ENCODE results near the gene MAP2K5. TPM values are rescaled to one million over a fixed set of nuclear protein-coding genes. Genes with fewer than 3 reads are reported as not detected.
A peak's percentile ranks its signal among the peaks of the same experiment; 100 is the strongest.

The MAP2K5 gene
- 3.6 and 3.8 TPM in 2 replicates for total RNA-seq (2014; rRNA removed; shearing (Covaris generic))

DNA sequence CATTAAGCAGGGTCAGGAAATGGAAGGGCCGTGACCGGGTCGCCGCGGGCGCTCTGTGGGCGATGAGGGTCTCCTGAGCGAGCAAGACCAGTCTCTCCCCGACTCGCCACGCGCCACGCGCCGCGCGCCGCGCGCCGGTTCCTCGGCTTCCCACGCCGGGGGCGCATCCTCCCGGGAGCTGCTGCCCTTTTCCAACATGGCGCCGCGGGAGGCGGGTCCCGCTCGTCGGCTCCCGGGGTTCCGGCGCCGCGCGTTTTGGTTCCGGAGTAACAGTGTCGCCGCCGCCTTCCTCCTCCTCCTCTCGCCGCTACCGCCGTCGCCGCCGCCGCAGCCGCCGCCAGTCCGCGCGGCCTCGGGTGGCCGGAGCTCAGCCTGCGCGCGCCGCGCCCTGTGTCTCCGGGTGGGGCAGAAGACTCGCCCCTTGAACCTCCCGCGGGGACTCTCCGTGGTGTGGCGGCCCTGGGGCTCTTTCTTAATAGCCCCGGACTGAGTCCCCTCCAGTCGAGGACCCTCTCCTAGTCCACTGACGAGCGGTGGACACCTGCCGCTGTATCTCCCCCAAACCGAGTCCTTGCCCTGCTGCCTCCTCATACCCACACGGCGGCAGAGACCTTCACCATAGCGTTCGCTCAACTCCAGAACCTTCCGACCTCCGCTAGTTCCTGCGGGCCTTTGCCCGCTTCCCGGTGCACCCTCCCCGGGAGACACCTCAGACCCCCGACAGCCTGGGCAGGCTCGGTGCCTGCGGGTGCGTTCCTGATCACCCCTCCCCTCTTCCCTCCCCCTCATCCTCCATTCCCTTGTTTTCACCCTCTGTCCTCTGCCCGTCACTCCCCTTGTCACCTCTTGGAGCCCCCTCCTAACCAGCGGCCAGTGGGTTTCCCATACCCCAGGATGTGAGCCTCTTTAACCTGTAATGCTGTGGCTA, at the start of gene MAP2K5:
MAP2K5 (plus strand) TSS at position 284 of the 928 bp plus-strand sequence; CDS start at position 917, 633 bp downstream.
- peak; percentile 75 for DNase-seq (ENCODE audit: low spot score)

DNA sequence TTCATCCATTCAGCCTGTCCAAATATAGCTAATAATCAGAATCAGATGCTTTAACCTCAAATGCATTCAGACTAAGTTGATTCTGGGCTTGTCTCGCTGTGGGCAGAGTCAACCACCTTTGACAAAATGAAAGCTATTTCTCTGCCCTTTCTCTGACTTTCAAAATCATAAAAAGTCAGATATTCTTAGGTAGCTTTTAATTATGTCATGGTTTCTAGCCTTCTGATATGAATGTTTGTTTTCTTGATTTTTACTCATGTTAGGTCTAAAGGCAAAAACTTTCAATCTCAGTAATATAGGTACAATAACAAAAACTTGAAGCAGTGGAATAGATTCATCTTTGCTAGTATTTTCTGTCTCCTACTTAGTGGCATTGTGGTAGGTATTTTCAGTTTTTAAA, 46.9 kb upstream of the MAP2K5 start:
- no peak for DNase-seq (ENCODE audit: low spot score)

DNA sequence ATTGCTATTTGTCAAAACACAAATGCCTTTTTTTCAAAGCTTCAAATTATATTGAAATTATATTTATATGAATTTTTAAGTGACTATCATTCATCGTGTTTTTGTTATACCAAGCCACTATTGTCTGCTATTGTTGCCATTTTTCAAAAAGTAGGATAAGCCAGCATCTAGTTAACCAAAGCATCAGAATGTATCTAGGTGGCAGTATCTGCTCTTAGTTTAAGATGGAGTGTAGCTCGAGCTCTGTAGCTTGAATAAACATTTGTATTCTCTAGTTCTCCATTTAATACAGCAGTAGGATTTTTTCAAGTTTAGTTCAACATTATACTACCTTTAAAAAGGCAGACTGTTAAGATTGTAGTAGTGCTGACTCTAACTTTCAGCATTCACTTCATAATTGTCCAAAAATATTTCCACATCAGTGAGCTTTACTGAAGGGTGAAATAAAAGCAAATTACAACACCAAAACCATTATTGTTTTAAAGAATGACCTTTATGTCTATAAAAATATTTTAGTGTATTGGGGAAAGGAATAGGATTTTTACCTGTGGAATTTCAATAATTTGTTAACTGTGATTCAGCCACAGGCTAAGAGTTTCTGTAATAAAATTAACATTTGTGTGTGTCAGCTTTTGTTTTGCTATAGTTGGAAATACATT, 41.2 kb upstream of the MAP2K5 start:
- DNase-seq (ENCODE audit: low spot score), result peak; percentile 35

DNA sequence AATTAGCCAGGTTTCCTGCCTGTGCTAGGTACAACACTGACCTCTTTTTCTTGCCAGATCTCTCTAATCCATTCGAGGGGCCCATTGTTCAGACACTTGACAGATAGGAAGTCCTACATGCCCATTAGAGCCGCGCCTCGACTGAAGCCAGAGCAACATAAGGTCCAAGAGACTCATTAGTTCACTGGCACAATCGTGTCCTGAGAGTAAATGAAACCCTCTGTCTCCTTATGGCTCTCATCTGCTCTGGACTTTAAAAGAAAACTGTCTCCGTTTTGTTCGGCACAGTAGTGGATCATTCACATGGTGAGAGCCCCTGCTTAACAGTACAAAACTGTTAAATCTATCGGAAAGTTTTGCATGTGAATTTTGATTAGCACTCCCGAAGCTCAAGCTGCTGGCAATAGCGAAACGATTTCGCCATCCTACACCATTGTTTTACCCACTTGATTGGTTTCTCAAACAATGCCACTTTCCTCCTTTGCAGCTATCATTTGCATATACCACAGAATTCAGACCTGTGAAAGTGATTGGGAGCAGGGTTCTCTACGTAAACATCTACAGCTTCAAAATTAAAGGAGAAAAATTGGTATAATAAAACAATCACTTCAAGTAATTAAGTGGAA, 40.6 kb upstream of the MAP2K5 start:
- no peak for DNase-seq (ENCODE audit: low spot score)

DNA sequence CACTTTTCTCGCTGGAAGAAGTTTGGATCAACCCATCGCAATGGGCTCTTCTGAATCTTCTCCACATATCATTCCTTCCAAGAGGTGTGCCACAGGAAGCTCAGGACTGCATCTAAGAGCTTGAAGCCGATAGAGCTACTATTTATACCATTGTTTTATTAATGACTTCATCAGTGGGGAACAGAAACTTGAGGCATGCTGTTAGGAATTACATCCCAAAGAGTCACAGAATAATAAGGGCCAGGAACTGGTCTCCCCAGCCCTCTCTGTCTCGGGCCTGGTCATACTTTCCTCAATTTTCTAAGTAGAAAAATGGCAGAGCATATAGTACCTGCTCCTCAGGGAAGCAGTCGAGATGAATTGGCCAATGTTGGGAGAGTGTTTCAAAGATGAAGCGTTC, 38.4 kb upstream of the MAP2K5 start:
- no peak for DNase-seq (ENCODE audit: low spot score)

DNA sequence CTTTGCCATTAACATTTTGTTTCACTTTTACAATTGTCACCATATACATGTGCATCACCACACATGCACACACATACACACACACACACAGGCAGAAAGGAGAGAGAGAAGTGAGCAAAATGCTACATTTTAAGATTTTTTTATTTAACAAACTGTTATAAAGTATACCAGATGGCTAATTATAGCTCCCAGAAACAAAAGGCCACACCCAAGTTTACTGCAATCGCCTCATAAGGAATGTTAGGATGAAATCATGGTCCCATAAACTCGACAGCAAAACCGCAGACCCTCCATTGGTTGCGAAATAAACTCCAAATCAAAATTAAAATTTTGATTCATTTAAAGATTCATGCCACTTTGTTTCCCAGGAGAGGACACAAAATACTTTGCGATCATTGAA, 37.7 kb upstream of the MAP2K5 start:
- DNase-seq (ENCODE audit: low spot score), result no peak

DNA sequence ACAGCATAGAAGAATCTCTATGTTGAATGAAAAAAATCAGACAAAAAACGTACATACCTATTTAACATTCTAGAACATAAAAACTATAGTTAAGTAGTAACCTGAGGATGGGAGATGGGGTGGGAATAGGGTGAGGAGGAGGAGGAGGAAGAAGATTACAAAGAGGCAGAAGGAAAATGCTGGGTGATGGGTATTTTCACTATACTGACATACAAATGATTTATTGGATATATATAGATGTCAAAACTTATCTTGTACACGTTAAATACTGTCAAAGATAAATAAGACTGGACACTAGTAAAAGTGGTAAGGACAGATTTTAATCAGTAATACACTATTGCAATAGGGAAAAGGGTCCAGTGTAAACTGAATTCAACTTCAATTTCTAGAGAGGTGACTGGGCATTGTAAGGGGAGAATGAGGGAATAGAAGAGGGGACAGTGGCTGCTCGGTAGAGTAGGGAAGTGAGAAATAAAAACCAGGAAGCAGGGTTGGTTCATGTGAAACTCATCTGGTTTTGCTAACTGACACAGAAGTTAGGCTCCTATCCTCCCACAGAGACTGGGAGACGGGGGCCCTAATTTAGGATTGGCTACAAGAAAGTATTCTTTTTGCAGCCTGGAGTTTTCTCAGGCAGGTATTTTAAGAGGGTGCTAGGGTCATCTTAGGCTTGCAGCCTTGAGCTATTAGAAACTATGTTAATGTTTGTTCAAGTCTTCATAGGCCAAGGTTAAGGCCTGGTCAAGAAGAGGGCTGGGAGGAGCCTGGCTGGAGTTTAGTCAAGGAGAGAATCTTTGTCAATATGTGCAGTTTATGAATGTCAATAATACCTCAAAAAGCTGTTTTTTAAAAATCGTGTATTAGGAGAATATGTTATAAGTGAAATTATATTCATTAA, 36.6 kb upstream of the MAP2K5 start:
- no peak for DNase-seq (ENCODE audit: low spot score)

DNA sequence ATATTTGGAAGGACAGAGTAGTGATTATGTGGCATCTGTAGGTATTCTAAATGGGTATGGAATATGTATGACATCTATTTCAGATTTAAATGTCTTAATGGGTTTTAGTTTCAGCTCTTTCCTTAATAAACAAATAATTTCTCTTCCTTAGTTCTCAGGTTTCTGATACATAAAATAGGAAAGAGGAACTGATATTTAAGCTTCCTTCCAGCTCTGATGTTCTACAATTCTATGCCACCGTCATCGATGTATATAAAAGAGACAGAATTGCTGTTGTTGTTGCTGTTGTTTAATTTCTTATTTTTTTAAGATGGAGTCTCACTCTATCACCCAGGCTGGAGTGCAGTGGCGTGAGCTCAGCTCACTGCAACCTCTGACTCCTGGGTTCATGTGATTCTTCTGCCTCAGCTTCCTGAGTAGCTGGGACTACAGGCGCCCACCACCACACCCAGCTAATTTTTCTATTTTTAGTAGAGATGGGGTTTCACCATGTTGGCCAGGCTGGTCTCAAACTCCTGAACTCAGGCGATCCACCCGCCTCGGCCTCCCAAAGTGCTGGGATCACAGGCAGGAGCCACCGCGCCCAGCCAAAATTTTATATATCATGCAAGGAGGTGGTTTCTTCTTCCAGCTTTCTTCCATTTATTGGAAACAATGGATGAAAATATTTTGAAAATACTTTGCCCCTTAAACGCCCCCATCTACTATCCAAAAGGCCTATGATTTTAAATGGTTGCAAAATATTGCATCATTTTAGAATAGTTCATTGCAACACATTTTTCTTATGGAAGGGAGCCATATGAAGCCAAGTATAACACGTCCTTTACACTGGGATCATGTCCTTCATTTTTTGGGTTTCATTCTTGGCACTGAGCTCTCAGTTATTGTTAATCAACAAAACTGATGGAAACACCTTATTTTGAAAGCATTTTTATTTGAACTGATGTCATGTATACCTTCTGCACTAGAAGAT, 35.4 kb upstream of the MAP2K5 start:
- no peak for DNase-seq (ENCODE audit: low spot score)

DNA sequence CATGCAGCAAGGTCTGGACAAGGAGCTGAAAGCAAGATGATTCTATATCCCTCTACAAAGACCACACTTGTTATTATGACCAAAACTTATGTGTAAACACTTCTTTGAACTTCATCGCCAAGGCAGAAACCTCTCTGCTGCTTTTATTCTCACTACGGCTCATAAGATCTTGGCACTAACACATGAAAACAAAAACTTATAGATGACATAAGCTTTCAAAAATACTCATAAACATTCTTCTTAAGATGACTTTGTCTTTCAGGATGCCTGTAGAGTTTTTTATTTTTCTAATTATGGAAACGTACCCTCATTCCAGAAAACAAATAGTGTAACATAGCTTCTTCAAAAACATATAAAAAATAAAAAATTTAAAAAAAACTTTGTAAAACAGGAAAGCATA, 34.1 kb upstream of the MAP2K5 start:
- DNase-seq (ENCODE audit: low spot score), result no peak

DNA sequence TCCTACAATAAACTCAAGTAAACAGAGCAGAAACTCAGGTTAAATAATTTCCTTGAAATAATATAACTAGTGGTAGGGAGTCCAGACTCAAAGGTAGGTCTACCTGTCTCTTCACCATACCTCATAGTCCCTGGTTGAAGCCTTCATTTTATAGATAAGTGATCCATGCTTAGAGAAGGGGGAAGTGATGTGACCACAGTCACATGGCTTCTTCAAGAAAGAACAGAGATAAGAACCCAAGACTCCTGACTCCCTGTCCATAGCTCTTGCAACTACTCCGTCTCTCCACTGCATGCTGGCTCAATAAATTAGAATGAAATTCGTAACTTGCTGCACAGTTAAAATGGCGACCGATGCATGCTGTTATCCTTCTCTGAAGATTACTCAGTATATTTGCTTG, 32.6 kb upstream of the MAP2K5 start:
- no peak for DNase-seq (ENCODE audit: low spot score)

DNA sequence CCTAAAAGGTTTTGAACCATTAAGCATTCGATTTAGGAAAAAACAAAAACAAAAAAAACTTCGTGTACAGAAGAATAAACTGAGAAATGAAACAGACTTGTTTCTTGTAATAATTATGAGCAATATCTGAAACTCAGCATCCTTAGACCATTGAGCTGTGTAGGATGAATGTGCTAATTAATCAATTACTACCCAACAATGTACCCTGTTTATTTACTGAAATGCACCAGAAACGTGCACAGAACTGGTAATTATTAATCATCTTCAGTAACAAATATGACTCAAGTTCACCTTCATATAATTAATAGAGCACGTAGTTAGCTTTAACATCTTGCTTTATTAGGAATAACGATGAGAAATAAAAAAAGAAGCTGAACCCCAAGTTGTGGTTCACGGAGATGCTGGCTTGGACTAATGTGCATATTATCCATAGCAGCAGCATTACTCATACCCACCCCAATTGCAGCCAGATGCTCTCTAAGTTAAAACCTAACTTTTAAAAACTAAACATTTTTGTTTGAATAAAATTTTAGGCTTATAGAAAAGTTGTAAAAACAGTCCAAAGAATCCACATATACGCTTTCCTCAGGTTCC, 31.8 kb upstream of the MAP2K5 start:
- DNase-seq (ENCODE audit: low spot score), result no peak

DNA sequence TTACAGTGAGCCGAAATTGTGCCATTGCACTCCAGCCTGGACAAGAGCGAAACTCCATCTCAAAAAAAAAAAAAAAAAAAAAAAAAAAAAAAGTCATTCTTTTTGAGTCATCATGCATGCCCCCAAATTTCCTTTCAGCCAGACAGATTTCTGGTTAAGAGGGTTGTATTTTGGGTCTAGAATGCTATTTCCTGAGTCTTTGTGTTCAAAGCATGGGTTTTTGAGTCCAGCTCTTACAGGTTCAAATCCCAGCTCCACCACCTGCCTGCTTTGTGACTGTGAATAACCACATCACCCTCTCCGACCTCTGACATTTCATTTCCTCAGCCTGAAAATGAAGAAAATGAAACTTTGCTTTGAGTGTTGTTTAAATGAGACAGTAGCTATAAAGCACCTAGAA, 30.9 kb upstream of the MAP2K5 start:
- DNase-seq (ENCODE audit: low spot score), result no peak

DNA sequence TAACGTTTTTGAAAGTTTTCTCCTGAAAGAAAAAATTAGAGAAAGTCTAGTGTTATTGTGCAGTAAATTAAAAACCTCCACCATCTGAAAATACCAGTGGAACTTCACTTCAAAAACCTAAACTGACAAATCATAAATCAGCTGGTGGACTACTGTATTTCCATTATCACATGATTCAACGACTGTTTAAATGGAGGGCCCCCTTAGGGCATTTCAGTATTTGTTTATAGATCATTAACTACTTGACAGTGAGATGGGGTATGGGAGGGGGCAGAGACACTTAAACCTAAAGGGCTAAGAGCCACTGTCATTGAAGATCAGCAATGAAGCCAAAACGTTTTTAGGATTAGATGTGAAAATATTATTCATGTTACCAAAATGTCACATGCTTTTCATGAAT, 30.4 kb upstream of the MAP2K5 start:
- DNase-seq (ENCODE audit: low spot score), result no peak

DNA sequence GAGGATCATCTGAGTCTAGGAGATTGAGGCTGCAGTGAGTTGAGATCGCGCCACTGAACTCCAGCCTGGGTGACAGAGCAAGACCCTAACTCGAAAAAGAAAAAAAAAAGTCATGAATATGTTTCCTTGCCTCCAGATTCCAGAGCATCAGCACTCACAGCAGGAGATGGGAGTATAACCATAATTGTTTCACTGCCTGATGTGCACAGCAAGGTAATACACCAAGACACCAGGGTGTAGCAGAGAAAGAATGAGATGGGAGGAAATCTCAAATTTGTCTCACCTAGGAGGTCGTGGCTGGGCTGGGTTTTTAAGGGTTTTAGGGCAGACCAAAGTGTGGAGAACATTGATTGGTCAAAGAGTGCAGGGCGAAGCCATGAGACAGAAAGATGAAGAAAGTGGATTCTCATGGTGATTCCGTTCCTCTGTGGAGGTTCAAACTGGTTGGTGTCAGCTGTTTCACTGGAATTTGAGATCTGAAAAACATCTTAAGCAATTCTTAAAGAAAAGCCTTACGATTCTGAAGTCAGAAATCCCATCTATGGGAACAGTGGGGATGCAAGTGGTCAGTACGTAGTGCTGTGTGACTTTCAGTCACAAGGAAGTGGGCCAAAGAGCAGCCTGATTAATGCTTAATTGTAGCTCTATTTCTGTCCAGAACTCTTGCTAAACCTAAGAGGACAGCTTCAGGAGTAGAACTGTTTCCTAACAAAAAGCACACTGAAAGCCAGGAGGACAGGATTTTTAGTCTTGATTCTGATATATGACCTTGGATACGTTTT, 29.4 kb upstream of the MAP2K5 start:
- DNase-seq (ENCODE audit: low spot score), result no peak

DNA sequence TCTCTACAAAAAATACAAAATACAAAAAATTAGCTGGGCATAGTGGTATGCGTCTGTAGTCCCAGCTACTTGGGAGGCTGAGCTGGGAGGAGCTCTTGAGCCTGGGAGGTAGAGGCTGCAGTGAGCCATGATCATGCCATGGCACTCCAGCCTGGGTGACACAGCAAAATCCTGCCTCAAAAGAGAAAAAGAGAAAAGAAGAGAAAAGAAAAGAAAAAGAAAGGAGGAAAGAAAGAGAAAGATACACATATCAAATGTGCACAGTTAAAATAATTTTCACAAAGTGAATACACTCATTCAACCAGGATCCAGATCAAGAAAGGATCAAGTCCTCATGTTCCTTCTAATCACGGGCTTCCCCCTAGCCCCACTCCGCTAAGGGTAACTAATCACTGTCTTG, 27.4 kb upstream of the MAP2K5 start:
- DNase-seq (ENCODE audit: low spot score), result no peak

DNA sequence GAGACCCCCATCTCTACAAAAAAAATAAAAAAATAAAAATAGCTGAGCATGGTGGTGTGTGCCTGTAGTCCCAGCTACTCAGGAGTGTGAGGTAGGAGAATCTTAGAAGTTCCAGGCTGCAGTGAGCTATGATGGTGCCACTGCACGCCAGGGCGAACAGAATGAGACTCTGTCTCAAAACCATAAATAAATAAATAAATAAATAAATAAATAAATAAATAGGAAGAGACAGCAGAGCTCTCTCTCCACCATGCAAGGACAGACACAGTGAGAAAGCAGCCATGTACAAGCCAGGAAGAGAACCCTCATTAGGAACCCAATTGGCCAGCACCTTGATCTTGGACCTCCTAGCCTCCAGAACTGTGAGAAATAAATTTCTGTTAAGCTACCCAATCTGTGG, 26.9 kb upstream of the MAP2K5 start:
- no peak for DNase-seq (ENCODE audit: low spot score)

DNA sequence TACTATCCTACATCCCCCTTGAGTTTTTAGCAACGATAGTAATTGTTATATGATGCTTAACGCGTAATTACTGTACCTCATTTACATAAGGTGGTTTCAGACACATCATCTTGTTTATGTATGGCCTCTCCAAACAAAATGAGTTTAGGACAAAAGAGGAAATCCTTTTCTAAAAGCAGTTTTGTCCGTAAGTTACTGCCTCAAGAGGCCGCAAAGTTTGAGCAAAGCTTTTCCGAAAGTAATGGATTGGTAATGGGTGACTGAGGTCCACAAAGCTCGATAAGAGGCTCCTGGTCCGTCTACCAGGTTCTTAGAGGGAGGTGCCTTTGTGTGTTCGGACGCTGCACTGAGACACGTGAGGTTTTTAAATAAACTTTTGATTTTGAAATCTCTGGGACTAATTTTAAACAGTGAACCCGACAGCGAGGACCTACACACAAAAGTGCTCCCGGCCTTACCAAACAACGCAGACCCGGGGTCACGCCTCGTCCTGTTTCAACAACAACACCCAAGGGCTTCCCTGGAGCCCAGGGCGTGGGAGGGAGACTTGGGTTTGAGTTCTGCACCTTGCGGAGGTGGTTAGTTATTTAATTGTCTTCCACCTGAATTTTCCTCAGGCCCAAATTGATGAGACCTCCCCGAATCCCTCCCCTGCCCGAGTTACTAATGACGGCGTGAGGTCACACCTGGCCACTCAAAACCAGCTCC, 22.0 kb upstream of the MAP2K5 start:
- no peak for DNase-seq (ENCODE audit: low spot score)

DNA sequence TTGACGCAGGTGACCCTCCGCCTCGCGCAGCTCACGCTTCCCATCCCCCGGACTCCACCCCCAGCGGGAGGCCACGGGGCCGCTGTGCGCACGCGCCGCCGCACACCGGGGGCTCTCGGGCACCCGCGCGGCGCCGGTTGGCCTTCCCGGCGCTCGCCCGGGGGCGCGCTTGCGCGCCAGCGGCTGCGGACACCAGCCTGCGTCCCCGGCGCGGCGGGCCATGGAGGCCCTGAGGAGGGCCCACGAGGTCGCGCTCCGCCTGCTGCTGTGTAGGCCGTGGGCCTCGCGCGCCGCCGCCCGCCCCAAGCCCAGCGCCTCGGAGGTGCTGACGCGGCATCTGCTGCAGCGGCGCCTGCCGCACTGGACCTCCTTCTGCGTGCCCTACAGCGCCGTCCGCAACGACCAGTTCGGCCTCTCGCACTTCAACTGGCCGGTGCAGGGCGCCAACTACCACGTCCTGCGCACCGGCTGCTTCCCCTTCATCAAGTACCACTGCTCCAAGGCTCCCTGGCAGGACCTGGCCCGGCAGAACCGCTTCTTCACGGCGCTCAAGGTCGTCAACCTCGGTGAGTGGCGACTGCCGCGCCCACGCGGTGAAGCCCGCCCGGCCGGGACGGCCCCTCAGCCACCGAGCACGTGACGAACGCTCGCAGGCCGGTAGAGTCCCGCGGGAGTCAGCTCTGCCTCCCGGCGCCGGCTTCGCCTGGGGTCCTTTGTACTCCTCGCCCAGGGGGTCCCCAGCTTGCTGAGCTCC, 21.3 kb upstream of the MAP2K5 start, which contains the start of gene C15orf61:
C15orf61 (plus strand) TSS at position 103 of the 754 bp plus-strand sequence; CDS start at position 221, 118 bp downstream.
- peak; percentile 94 for DNase-seq (ENCODE audit: low spot score)

Measured in HT-29 (cell line).